Hypothalamus (tissue), 51 donors: ENCODE data around the gene DDR1.

Source experiments
- DNase-seq, 51 donors: peaks; one replicate each; lab custom pipeline; 2025; lab: John Stamatoyannopoulos, UW

DDR1 gene

GRCh38 chr6:30942338-30943060, 58.2 kb downstream of the DDR1 start:
- peak in 1 of 51 donors; percentile 7 for DNase-seq

- no peak for DNase-seq
Observed at GRCh38 chr6:30944051-30944450, 59.7 kb downstream of the DDR1 start.

- no peak for DNase-seq
Observed at GRCh38 chr6:30945281-30945680, 61.0 kb downstream of the DDR1 start.

GRCh38 chr6:30947231-30947630, 62.9 kb downstream of the DDR1 start:
- DNase-seq = no peak

- DNase-seq = no peak
Observed at GRCh38 chr6:30948811-30949210, 64.5 kb downstream of the DDR1 start.
